GM19023 (cell line): Measurements from ENCODE around the gene SOX3.

Source experiments
- ATAC-seq: cut with Tn5 transposase; IDR thresholded peaks from one replicate; pipeline ENCODE4 v1.9.1; 2021; ENCODE audit warnings: mild to moderate bottlenecking, moderate library complexity; ENCODE audit not compliant: unreplicated experiment

SOX3 gene

GRCh38 chrX:140500441-140500840, 4.4 kb downstream of the SOX3 start:
- no peak for ATAC-seq

- no peak for ATAC-seq
Measured at GRCh38 chrX:140495739-140496138, 9.1 kb downstream of the SOX3 start.

GRCh38 chrX:140492066-140492994, 12.5 kb downstream of the SOX3 start:
- ATAC-seq = no peak

- ATAC-seq = no peak
Measured at GRCh38 chrX:140480765-140481164, 24.1 kb downstream of the SOX3 start.

GRCh38 chrX:140477987-140478386, 26.9 kb downstream of the SOX3 start:
- ATAC-seq = no peak

- no peak for ATAC-seq
Measured at GRCh38 chrX:140475025-140475424, 29.8 kb downstream of the SOX3 start.

GRCh38 chrX:140467211-140467610, 37.7 kb downstream of the SOX3 start:
- no peak for ATAC-seq
